Large intestine (tissue), 3 donors: Measurements from ENCODE around the gene LDHAL6A. TPM values are rescaled to one million over a fixed set of nuclear protein-coding genes. Genes with fewer than 3 reads are reported as not detected.

Source experiments
- DNase-seq, 2 donors: peaks; one replicate each; pipeline versions ENCODE4 v3.0.0 to v3.0.0-alpha.2; 2013
- H3K27ac ChIP-seq: one replicate; pipeline ENCODE4 v1.5.1; 2013; ENCODE audit warnings: low read length
- H3K27me3 ChIP-seq: 2 replicates; pipeline ENCODE4 v1.6.1; 2013; ENCODE audit warnings: low read length; ENCODE audit not compliant: control insufficient read depth, insufficient read depth
- H3K36me3 ChIP-seq: 2 replicates; pipeline ENCODE4 v1.6.1; 2013; ENCODE audit warnings: low read length; ENCODE audit not compliant: control insufficient read depth, insufficient read depth
- H3K4me1 ChIP-seq: one replicate; pipeline ENCODE4 v1.6.1; 2013; ENCODE audit warnings: low read length; ENCODE audit not compliant: control insufficient read depth, insufficient read depth
- H3K4me3 ChIP-seq: one replicate; pipeline ENCODE4 v1.5.1; 2013; ENCODE audit warnings: low read length
- H3K9me3 ChIP-seq: one replicate; pipeline ENCODE4 v1.6.1; 2013; ENCODE audit warnings: mild to moderate bottlenecking, low read depth, low read length, moderate library complexity; ENCODE audit not compliant: control insufficient read depth
- WGBS: methylation state at CpG from one replicate; pipeline ENCODE4 v1.1.5; 2013; ENCODE audit warnings: low lambda C conversion rate; ENCODE audit not compliant: insufficient coverage; 5-methylcytosine and 5-hydroxymethylcytosine counted together
- polyA plus RNA-seq: library from polyadenylated mRNA; unstranded; fragments of 120-200 nt; gene quantifications from one replicate; pipeline ENCODE4 v1.2.1, GENCODE V29; 2013

Gene LDHAL6A
- polyA plus RNA-seq, 1 donor = 0.33 TPM

DNA sequence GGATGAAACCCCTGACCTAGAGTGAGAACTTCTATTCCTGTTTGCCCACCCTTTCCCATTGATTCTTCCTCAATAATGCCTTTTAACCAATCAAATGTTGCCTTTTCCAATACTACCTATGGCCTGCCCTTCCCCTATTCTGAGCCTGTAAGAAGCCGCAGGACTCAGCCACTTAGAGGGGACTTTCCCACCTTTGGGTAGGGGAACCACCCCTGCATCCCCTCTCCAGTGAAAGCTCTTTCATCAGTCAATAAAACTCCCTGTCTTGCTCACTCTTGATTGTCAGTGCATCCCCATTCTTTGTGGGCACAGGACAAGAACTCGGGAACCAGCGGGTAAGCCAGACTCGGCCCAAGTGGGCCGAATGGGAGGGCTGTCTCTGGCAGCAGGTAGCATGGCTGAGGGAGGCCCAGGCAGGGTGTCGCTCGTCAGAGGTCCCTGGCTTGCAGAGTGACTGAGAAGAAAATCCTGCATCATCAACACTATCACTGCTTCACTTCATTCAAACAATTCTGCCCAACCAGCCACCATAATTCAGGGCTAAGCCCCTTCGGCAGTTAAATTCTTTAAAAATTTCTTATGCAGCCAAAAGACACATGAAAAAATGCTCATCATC is 30.4 kb downstream of the LDHAL6A start:
- no peaks in the 10 kb centered on the region for H3K27me3 ChIP-seq
- peaks cover 9% of the 10 kb centered on the region for H3K4me1 ChIP-seq
- no CpG with 5 or more reads among the region's 8 CpGs for WGBS
- H3K27ac ChIP-seq = no peak overlapping the region
- no peaks in the 10 kb centered on the region for H3K9me3 ChIP-seq
- DNase-seq = no peak
- H3K4me3 ChIP-seq = no peak overlapping the region
- peaks cover 46% of the 10 kb centered on the region for H3K36me3 ChIP-seq

DNA sequence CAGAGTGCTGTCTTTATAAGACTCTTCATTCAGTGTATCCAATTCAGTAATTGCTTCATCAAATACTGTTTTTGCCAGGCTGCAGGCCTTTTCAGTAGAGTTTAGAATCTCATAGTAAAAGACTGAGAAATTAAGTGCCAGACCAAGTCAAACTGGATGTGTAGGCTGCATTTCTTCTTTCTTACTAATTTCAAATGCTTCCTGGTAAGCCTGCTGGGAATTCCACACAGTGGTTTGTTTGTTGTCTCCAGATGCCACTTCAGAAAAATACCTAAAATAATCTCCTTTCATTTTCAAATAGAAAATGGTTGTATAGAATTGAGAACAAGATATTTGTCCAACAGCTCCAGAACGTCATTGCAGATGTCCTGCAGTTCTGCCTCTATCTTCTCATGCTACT is 34.7 kb downstream of the LDHAL6A start:
- peak overlapping the region; percentile 34 for H3K4me3 ChIP-seq
- 43% methylated on average over 1 of the region's 1 CpG for WGBS

DNA sequence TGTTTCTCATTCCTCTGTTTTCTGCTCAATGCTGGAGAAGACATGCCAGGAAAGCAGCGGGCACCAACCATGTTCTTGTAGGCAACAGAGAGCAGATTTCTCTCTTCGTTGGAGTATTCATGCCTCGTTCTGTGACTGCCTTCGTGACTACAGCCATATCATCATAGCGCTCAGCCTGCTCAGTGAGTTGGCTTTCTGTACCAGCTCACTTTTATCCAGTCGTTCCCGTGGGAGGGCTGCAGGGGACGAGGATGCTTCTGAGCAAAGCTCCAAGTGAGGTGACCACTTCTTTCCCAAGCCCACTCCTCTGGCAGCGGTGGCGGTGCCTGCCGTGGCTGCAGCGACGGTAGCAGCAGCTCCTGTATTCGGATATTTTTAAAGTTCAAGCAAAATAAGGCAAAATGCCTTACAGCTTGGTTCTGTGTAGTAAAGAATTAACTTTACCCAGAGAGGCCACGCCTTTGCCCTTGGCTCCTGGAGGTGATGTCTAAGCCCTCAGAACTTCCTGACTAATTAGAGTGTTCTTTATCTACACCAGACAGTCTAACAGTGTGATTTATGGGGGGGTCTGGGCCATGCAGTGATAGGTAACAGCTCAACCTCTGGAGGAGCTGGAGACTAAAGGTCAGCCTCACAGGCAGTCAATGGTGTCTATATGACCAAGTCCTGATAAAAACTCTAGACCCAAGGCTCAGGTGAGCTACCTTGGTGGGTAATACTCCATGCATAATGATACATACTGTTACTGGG is 35.3 kb downstream of the LDHAL6A start:
- Histone ChIP-seq H3K27me3 (no peaks in the 10 kb centered on the region), H3K36me3 (peaks cover 16% of the 10 kb centered on the region), H3K4me1 (peaks cover 35% of the 10 kb centered on the region), H3K4me3 (peak overlapping the region; percentile 34), H3K9me3 (no peaks in the 10 kb centered on the region), H3K27ac (peak overlapping the region; percentile 79)
- no CpG with 5 or more reads among the region's 15 CpGs for WGBS
- peak; percentile 88 to 96 for DNase-seq

More for the DNA sequence above, 34.7 kb downstream of the LDHAL6A start:
- H3K9me3 ChIP-seq = no peaks in the 10 kb centered on the region
- H3K36me3 ChIP-seq = peaks cover 18% of the 10 kb centered on the region
- H3K4me1 ChIP-seq = peaks cover 35% of the 10 kb centered on the region
- no peaks in the 10 kb centered on the region for H3K27me3 ChIP-seq
- DNase-seq = peak in 1 of 2 donors; percentile 3
- peak overlapping the region; percentile 79 for H3K27ac ChIP-seq

DNA sequence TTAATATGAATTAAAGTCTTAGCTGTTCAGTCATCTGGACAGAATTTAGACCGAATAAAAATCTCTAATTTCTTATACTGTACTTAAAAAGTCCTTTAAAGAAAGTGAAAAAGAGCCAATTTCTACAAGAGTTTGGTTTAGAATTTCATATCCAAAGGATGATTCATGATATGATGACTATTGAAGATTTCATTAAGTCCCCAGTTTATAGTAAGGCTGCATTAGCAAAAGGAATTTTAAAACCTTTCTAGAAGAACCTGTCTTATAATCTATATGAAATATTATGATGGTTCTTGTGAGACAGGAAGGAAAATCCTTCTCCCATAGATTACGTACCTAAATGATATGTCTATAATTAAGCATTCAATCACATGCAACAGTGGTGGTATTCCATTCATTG is 36.3 kb downstream of the LDHAL6A start:
- H3K36me3 ChIP-seq = peaks cover 18% of the 10 kb centered on the region

DNA sequence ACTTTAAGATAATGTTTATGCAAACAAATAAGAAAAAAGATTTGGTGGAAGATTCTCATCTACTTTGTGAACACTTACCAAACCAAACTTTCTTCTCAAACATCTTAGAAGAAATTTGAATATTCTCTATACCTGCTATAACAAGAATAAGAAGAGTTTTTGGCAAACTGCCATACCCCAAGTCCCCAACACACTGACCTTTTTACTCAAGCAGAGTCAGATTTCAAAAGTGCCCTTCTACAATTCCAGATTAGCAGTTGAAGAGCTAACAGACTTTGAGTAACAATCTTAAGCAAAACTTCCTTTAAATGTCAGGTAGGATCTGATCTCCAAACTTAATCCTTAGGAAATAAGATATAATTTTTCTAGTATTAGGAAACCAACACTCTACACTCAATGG is 37.2 kb downstream of the LDHAL6A start:
- H3K36me3 ChIP-seq = peaks cover 22% of the 10 kb centered on the region
- H3K4me1 ChIP-seq = peaks cover 35% of the 10 kb centered on the region
- H3K4me3 ChIP-seq = no peak overlapping the region
- DNase-seq = peak in 1 of 2 donors; percentile 16
- no peaks in the 10 kb centered on the region for H3K27me3 ChIP-seq
- peak overlapping the region; percentile 79 for H3K27ac ChIP-seq
- H3K9me3 ChIP-seq = no peaks in the 10 kb centered on the region

More for the DNA sequence above, 36.3 kb downstream of the LDHAL6A start:
- Histone ChIP-seq H3K27ac (peak overlapping the region; percentile 79), H3K4me1 (peaks cover 35% of the 10 kb centered on the region), H3K27me3 (no peaks in the 10 kb centered on the region), H3K9me3 (no peaks in the 10 kb centered on the region), H3K4me3 (no peak overlapping the region)
- 88% methylated on average over 1 of the region's 2 CpGs for WGBS
- no peak for DNase-seq

DNA sequence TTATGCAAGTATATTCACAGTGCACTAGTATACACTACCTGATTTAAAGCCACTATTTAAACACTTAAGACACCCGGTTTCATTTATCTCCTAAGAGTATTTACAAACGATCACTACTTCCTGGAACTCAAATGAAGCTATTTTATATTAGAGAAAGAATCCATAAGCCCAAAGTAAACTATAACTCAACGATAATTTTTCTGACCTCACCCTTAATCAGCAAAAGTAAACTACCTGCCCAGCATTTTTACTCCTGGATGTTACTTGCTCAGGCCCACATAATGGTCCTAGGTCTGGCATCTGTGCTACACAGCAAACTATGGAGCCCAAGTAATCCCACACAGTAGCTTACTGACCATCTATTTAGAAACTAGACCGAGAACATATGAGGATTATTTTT is 37.7 kb downstream of the LDHAL6A start:
- peaks cover 25% of the 10 kb centered on the region for H3K36me3 ChIP-seq
- H3K27me3 ChIP-seq = no peaks in the 10 kb centered on the region
- peaks cover 35% of the 10 kb centered on the region for H3K4me1 ChIP-seq
- DNase-seq = peak in 1 of 2 donors; percentile 38
- H3K4me3 ChIP-seq = no peak overlapping the region
- WGBS = 0% methylated on average over 1 of the region's 4 CpGs
- no peaks in the 10 kb centered on the region for H3K9me3 ChIP-seq
- H3K27ac ChIP-seq = peak overlapping the region; percentile 79

DNA sequence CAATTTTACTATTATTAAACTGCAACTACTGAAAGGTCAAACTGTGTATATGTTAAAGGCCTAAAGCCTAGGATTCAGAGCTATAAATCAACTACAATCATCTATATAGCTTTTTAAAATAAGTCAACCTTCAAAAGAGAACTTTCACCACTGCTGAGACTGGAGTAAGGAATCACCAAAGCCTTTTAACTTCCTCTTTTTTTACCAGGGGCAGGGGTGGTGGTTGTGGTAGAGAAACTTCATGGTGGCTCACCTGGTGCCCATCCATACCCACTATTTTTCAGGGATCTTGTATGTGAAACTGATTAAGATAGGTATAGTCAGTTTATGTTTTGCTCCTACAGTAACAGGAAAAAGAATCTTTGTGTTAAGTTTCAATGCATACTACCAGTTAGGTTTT is 39.6 kb downstream of the LDHAL6A start:
- Histone ChIP-seq H3K27me3 (no peaks in the 10 kb centered on the region), H3K36me3 (peaks cover 29% of the 10 kb centered on the region), H3K27ac (no peak overlapping the region), H3K4me3 (no peak overlapping the region), H3K9me3 (no peaks in the 10 kb centered on the region), H3K4me1 (peaks cover 26% of the 10 kb centered on the region)
- no peak for DNase-seq

DNA sequence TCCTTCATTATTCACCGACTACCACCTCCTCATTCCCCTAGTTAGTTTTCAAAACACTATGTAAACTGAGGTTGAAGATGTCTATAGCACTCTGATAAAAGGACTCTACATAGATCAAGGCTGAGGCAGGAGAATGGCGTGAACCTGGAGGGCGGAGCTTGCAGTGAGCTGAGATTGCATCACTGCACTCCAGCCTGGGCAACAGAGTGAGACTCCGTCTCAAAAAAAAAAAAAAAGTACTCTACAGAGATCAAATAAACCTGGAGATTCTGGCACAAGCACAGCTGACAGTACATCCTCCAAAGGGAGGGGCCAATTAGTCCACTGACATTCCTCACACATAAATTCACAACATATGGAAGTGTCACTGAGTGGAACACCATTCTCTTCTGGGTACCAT is 40.0 kb downstream of the LDHAL6A start:
- peaks cover 26% of the 10 kb centered on the region for H3K4me1 ChIP-seq
- no peak overlapping the region for H3K4me3 ChIP-seq
- no peaks in the 10 kb centered on the region for H3K27me3 ChIP-seq
- peaks cover 31% of the 10 kb centered on the region for H3K36me3 ChIP-seq
- no peak for DNase-seq
- H3K27ac ChIP-seq = no peak overlapping the region
- H3K9me3 ChIP-seq = no peaks in the 10 kb centered on the region
- no CpG with 5 or more reads among the region's 4 CpGs for WGBS

DNA sequence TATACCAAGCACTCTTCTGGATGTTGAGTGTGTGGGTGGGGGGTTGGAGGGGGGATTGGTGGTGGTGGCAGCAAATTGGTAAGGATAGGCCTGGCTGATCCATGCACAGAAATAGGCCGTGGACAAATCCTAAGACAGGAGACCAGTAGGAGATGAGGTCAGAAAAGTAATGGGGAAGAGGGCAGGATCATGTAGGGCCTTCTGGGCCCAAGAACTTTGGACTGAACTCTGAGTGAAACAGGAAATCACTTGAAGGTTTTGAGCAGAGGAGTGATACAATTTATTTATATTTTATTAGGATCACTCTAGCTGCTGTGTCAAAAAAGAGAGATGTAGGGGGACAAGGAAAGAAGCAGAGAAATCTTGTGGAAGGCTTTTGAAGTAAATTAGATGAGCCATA is 42.4 kb downstream of the LDHAL6A start:
- WGBS = no CpG with 5 or more reads among the region's 1 CpG
- H3K27me3 ChIP-seq = no peaks in the 10 kb centered on the region
- no peak overlapping the region for H3K4me3 ChIP-seq
- peaks cover 48% of the 10 kb centered on the region for H3K36me3 ChIP-seq
- no peaks in the 10 kb centered on the region for H3K9me3 ChIP-seq
- no peak overlapping the region for H3K27ac ChIP-seq
- DNase-seq = peak in 1 of 2 donors; percentile 18
- peaks cover 8% of the 10 kb centered on the region for H3K4me1 ChIP-seq

DNA sequence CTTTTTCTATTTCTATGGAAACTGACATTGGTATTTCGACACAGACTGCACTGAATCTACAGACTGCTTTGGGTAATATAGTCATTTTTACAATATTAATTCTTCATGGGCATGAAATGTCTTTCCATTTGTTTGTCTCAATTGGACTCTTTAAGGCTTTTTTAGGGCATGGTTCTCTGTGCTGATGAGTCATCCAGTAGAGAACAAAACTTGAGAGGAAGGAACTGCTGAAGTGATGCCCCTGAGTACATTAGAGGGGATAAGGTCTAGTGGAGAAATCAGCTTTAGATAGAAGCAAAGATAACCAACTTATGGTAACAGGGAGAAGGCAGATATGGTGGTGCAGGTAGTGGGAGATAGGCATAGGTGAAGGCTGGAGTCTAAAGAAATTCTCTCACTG is 46.0 kb downstream of the LDHAL6A start:
- Histone ChIP-seq H3K4me1 (no peaks in the 10 kb centered on the region), H3K36me3 (peaks cover 61% of the 10 kb centered on the region), H3K27ac (no peak overlapping the region), H3K4me3 (no peak overlapping the region), H3K27me3 (no peaks in the 10 kb centered on the region), H3K9me3 (no peaks in the 10 kb centered on the region)
- DNase-seq = no peak
- WGBS = 100% methylated on average over 1 of the region's 1 CpG

DNA sequence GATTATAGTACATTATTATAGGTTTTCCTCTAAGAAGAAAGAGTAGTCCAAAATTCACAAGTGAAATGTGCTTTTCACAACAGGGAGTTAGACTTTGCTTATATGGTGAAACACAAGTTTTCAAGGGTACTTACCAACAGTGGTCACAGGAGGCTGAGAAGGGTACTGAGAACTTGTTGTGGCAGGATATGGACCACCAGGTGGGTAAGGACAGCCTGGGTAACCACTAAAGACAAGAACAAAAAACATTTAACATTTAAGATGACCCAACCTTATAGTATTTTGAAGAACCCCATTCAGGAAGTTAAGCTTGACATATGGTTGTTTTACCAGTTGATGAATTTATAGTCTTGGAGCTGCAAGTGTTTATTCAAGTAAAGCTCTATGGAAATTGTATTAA is 46.7 kb downstream of the LDHAL6A start:
- Histone ChIP-seq H3K4me3 (no peak overlapping the region), H3K36me3 (peaks cover 62% of the 10 kb centered on the region), H3K27ac (no peak overlapping the region), H3K9me3 (no peaks in the 10 kb centered on the region), H3K27me3 (no peaks in the 10 kb centered on the region), H3K4me1 (no peaks in the 10 kb centered on the region)
- no peak for DNase-seq
